Measurements from ENCODE around the gene CABP7.

The CABP7 gene

DNA sequence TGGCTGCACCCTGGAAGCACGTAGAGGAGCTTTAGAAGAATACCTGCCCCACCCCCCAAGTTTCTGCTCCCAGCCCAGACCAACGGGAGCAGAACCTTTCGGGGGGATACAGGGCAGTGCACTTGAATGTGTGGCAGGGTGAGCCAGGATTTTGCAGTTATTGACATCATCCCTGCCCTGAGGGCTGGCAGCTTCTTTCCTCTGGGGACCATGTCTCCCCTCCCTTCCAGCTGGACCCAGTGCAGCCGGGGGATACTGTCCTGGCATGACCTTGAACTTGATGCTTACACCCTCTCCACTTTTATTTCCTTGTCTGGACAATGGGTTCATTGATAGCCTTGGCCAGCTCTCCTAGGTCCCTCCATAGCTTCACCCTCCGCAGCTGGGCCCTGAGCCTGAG, 4.1 kb upstream of the CABP7 start:
- no peak overlapping the region for H2AFZ ChIP-seq (ENCODE audit: low read depth)
- no peak overlapping the region for H3K27ac ChIP-seq
- no peak overlapping the region for H3K9ac ChIP-seq
- TF ChIP-seq, protein P1, sequence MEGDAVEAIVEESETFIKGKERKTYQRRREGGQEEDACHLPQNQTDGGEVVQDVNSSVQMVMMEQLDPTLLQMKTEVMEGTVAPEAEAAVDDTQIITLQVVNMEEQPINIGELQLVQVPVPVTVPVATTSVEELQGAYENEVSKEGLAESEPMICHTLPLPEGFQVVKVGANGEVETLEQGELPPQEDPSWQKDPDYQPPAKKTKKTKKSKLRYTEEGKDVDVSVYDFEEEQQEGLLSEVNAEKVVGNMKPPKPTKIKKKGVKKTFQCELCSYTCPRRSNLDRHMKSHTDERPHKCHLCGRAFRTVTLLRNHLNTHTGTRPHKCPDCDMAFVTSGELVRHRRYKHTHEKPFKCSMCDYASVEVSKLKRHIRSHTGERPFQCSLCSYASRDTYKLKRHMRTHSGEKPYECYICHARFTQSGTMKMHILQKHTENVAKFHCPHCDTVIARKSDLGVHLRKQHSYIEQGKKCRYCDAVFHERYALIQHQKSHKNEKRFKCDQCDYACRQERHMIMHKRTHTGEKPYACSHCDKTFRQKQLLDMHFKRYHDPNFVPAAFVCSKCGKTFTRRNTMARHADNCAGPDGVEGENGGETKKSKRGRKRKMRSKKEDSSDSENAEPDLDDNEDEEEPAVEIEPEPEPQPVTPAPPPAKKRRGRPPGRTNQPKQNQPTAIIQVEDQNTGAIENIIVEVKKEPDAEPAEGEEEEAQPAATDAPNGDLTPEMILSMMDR (conservative IDR thresholded peaks at IDR 0.05; ENCODE audit: low read depth, low read length), result no peak
- no peaks in the 10 kb centered on the region for H3K79me2 ChIP-seq (ENCODE audit: insufficient read depth, low read depth)
- no peaks in the 10 kb centered on the region for H4K20me1 ChIP-seq (ENCODE audit: insufficient read depth)
- no peak overlapping the region for H3K4me3 ChIP-seq (IDR thresholded peaks at IDR 0.05; ENCODE audit: insufficient read depth, low read depth, low read length)
- no peak overlapping the region for H3K4me2 ChIP-seq
- H3K27me3 ChIP-seq (ENCODE audit: insufficient read depth, low read depth), result peaks cover 35% of the 10 kb centered on the region; the same call in 1 of the 2 replicates
- H3K36me3 ChIP-seq (ENCODE audit: insufficient read depth), result no peaks in the 10 kb centered on the region
- H3K4me1 ChIP-seq (ENCODE audit: low read depth, poor library complexity, severe bottlenecking), result no peaks in the 10 kb centered on the region

DNA sequence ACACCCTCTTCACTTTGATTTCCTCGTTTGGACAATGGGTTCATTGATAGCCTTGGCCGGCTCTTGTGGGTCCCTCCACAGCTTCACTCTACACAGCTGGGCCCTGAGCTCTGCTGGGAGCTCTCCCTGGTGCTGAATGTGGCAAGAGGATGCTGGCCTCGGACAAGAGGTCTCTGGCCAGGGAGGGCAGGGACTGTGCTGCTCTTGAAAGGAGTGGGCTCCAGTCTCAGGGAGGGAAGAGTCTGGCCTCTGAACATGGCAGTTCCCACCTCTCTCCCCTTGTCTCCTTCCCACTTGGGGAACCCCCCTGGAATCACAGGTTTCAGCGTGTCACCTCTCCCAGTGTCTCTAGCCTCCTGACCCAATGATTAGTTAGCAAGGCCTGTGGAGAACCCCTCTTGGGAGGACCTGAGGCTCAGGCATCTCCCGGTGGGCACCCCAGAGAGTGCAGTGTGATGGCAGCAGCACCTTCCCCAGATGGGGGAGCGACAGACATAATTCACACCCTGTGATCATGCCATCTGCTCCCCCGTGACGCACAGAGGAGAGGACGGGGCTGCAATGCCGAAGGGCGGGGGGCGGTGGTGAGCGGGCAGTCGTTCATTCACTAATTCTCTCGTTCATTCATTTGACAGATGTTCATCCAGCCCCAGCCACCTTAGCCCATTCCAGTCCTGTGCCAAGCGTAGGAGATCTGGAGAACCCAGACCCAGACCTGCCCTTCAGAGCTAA, 2.8 kb upstream of the CABP7 start:
- no peak overlapping the region for H2AFZ ChIP-seq (ENCODE audit: low read depth)
- no peaks in the 10 kb centered on the region for H3K36me3 ChIP-seq (ENCODE audit: insufficient read depth)
- H3K27ac ChIP-seq, result no peak overlapping the region
- peaks cover 38% of the 10 kb centered on the region; the same call in 1 of the 2 replicates for H3K27me3 ChIP-seq (ENCODE audit: insufficient read depth, low read depth)
- no peak overlapping the region for H3K4me3 ChIP-seq (IDR thresholded peaks at IDR 0.05; ENCODE audit: insufficient read depth, low read depth, low read length)
- H3K4me1 ChIP-seq (ENCODE audit: low read depth, poor library complexity, severe bottlenecking), result no peaks in the 10 kb centered on the region
- TF ChIP-seq, protein P1 (conservative IDR thresholded peaks at IDR 0.05; ENCODE audit: low read depth, low read length), result no peak
- no peaks in the 10 kb centered on the region for H4K20me1 ChIP-seq (ENCODE audit: insufficient read depth)
- no peak overlapping the region for H3K4me2 ChIP-seq
- no peaks in the 10 kb centered on the region for H3K79me2 ChIP-seq (ENCODE audit: insufficient read depth, low read depth)
- H3K9ac ChIP-seq, result no peak overlapping the region

DNA sequence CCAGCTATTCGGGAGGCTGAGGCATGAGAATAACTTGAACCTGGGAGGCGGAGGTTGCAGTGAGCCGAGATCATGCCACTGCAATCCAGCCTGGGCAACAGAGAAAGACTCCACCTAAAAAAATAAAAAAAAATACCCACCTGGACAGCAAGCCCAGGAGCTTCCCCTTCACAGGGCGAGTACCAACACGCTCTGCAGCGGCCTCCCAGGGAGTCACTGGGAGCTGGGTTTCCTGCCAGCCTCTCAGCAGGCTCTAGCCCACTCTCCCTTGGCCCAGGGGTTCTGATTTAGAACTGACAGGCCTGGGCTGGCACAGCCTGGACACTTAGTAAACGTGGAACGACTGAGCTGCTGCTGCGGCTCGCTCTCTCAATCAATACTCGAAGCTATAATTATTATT, 2.0 kb upstream of the CABP7 start:
- H3K4me3 ChIP-seq (IDR thresholded peaks at IDR 0.05; ENCODE audit: insufficient read depth, low read depth, low read length), result no peak overlapping the region
- no peaks in the 10 kb centered on the region for H4K20me1 ChIP-seq (ENCODE audit: insufficient read depth)
- peaks cover 38% of the 10 kb centered on the region; the same call in 1 of the 2 replicates for H3K27me3 ChIP-seq (ENCODE audit: insufficient read depth, low read depth)
- H3K79me2 ChIP-seq (ENCODE audit: insufficient read depth, low read depth), result no peaks in the 10 kb centered on the region
- no peaks in the 10 kb centered on the region for H3K36me3 ChIP-seq (ENCODE audit: insufficient read depth)
- H3K27ac ChIP-seq, result no peak overlapping the region
- TF ChIP-seq, protein P1 (conservative IDR thresholded peaks at IDR 0.05; ENCODE audit: low read depth, low read length), result no peak
- no peaks in the 10 kb centered on the region for H3K4me1 ChIP-seq (ENCODE audit: low read depth, poor library complexity, severe bottlenecking)
- no peak overlapping the region for H3K9ac ChIP-seq
- H2AFZ ChIP-seq (ENCODE audit: low read depth), result no peak overlapping the region
- H3K4me2 ChIP-seq, result no peak overlapping the region

DNA sequence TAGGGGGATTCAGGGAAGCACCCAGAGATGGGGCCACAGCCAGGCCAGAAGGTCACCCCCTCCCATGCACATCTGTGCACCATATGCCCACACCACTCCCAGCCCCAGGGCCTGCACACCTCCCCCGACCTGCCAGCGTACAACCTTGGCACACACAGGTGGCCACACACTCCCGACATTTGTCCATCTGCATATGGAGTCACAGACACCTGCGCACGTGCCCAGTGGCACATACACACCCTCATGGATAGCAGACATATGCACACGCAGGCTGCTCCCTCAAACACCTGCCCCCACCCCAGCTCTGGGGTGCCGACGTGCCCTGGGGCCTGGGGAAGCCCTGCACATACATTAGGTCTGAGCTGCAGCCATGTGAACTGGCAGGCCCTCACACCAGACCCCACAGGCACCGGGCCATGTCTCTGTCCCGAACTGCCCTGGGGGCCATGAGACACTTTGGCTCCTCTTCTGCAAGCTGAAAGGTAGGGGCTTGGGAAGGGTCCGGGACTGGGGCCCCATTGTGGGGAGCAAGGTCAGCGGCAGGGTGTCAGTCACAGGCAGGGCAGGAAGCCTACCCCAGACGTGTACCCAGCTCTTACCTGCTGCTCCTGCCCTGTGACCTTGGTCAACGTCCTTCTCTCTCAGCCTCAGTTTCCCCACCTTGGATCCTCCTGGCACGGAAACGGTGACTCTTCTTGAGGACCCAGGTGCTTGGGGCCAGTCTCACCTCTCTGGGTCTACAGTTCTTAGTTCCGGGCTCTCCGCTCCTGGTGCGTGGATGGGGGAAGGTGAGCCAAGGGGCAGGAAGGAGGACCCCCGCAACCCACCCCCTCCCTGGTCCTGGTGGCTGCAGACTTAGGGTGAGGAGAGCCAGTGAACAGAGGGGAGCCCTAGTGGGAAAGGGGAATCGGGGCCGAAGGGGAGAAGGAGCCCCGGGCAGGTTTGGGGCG, 579 bp upstream of the CABP7 start:
- Histone ChIP-seq H3K27ac (no peak overlapping the region), H3K4me3 (IDR thresholded peaks at IDR 0.05; ENCODE audit: insufficient read depth, low read depth, low read length) (no peak overlapping the region), H4K20me1 (ENCODE audit: insufficient read depth) (no peaks in the 10 kb centered on the region), H2AFZ (ENCODE audit: low read depth) (no peak overlapping the region), H3K36me3 (ENCODE audit: insufficient read depth) (no peaks in the 10 kb centered on the region), H3K9ac (no peak overlapping the region), H3K79me2 (ENCODE audit: insufficient read depth, low read depth) (no peaks in the 10 kb centered on the region), H3K4me2 (no peak overlapping the region), H3K27me3 (ENCODE audit: insufficient read depth, low read depth) (peaks cover 26% of the 10 kb centered on the region; the same call in 1 of the 2 replicates), H3K4me1 (ENCODE audit: low read depth, poor library complexity, severe bottlenecking) (no peaks in the 10 kb centered on the region)
- TF ChIP-seq, protein P1 (conservative IDR thresholded peaks at IDR 0.05; ENCODE audit: low read depth, low read length), result no peak
